AG08396 (cell line): Measurements from ENCODE around the gene GRB14.

ENCODE experiments used
- DNase-seq: peaks from one replicate; pipeline ENCODE4 v3.0.0; 2012; ENCODE audit warnings: low spot score, mixed read lengths

Gene GRB14

GRCh38 chr2:164613321-164613982, 7.8 kb downstream of the GRB14 start:
- DNase-seq, result no peak

DNA sequence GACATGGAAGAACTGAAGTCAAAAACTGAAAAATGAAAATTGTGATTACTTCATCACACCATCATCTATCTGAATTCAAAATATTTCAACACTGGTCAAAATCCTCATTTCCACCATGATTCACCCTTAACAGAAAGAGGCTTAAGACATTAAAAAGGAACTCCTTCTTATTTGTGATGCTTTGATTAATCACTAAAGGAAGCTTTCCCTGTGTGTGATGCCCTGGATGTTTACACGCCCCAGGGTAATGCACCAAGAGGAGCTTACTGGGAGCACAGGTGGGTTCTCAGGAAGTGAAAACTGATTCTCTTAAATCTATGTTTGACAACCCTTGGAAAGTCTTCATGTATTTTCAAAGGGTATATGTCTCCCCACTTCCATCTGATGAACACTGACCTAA, 11.5 kb downstream of the GRB14 start:
- no peak for DNase-seq

DNA sequence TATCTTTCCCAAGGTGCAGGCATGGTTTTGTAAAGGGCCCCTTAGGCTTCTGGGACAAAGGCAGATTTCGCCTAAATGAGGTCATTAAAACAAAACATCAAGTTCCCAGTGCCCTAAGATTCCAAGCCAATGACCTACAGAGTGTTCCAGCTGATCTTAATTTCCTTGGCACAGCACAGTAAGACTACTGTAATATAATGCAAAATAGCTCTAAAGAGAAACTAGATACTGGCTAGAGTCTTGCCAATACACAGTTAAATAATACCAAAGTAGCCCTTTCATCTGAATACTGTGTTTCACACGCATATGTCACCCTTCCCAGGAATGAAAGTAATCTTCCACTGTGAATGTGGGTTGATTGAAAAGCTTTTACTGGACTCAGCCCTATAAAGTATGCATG, 14.7 kb downstream of the GRB14 start:
- no peak for DNase-seq

DNA sequence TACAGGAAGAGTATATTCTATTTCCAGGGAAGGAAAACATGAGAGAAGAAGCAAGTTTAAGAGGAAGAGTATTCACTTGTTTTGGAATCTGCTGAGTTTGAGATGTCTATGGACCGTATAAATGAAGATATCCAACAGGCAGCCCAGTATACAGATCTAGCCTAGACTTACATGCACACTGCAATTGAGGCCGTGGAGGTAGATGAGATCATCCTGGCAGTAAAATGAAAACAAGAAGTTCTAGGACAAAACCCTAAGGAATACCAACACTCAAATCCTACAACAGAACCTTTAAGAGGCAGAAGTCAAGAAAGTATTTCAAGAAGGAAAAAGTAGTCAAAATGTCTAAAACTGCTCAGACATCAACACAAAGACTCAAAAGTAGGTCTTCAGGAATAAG, 16.0 kb downstream of the GRB14 start:
- no peak for DNase-seq

DNA sequence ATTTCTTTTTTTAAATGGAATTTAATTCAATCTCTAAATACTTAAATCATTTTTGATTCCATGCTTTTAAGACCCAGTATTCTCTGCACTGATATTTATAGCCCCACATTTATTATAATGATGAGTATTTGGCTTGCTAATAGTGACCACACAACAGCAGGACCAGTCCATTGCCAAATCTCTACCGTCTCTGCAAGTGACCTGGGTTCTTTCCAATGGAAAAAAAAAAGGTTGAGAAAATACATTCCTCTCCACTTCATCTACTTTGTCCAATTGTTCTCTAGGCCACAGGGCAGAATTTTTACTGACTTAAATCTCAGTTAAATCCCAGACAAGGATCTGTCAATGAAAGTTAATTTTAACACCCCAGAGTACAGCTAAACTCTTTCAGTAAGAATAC, 20.5 kb downstream of the GRB14 start:
- DNase-seq, result no peak

- DNase-seq, result peak; percentile 48
Measured at GRCh38 chr2:164599954-164600589, 21.2 kb downstream of the GRB14 start.

- DNase-seq, result no peak
Measured at GRCh38 chr2:164597983-164598382, 23.3 kb downstream of the GRB14 start.

DNA sequence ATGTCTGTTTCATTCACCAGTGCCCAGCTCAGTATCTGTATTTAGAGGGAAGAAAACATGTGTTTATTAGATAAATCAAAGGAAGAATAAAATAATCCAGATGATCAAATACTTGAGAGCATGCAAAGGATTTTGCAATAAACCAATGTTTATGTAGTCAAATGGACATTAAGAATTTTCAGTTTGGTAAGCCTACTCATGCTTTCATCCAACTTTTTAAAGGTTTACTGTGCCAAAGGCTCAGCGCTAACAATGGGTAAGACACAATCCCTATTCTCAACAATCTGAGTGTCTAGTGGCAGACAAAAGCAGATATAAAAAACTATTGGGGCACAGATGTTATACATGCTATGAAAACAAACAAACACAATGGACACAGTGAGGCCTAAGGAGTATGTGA, 26.3 kb downstream of the GRB14 start:
- DNase-seq, result no peak

GRCh38 chr2:164593959-164594358, 27.3 kb downstream of the GRB14 start:
- DNase-seq, result no peak

GRCh38 chr2:164593541-164593940, 27.7 kb downstream of the GRB14 start:
- DNase-seq, result no peak

- DNase-seq, result no peak
Measured at GRCh38 chr2:164589522-164589921, 31.8 kb downstream of the GRB14 start.

DNA sequence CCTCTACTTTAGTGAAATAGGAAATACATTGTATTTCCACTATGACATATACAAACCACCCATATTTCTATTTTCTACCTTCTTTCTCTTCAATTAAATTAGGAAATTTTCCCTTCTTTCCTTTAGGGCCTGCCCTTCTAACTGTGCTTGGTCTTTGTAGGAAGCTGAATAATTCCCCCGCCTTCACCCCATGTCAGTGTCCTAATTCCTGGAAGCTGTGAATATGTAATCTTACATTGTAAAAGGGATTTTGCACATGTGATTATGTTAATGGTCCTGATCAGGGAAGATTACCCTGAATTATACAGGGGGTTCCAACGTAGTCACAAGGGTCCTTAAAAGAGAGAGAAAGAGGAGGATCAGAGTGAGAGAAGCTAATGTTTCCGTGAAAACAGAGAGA, 40.2 kb downstream of the GRB14 start:
- no peak for DNase-seq

GRCh38 chr2:164574931-164575330, 46.4 kb downstream of the GRB14 start:
- DNase-seq, result no peak

- no peak for DNase-seq
Measured at GRCh38 chr2:164570475-164570874, 50.8 kb downstream of the GRB14 start.

GRCh38 chr2:164569378-164569777, 51.9 kb downstream of the GRB14 start:
- DNase-seq, result no peak

DNA sequence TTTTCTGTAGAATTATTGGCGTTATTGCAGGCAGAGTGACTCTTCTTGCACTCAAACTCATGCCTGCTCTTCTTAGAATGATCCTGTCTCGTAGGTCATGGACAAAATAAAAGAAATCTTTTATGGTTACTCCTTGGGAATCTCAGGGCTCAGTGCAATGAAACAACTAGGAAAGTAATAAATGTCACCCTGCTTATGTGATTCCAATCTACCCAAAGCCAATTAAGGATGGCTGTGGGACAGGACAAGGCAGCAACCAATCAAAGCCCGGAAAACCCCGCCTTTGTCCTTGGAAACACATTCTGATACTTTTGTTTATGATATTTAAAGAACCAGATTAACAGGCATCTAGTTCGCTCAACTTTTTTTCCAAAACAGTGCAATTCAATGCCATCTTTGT, 53.0 kb downstream of the GRB14 start:
- no peak for DNase-seq

GRCh38 chr2:164567335-164567989, 53.8 kb downstream of the GRB14 start:
- no peak for DNase-seq

DNA sequence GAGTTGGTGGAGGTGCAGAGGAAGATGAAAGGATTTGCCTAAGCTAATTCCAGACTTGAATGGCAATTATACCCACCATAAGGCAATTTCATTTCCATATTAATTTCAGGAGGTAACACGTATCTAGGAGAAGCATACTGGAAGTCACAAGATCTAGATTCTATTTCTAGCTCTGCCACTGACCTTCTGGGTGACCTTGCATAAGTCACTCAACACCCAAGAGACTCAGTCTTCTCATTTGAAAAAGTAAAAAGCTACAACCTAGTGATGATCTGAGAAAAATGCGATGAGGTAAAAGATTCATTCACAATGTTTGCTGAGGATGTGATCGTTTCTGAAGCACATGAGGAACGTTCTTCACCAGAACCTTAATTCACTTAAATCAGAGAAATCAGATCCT, 55.9 kb downstream of the GRB14 start:
- no peak for DNase-seq

- no peak for DNase-seq
Measured at GRCh38 chr2:164562666-164563065, 58.6 kb downstream of the GRB14 start.

- DNase-seq, result no peak
Measured at GRCh38 chr2:164561991-164562390, 59.3 kb downstream of the GRB14 start.

DNA sequence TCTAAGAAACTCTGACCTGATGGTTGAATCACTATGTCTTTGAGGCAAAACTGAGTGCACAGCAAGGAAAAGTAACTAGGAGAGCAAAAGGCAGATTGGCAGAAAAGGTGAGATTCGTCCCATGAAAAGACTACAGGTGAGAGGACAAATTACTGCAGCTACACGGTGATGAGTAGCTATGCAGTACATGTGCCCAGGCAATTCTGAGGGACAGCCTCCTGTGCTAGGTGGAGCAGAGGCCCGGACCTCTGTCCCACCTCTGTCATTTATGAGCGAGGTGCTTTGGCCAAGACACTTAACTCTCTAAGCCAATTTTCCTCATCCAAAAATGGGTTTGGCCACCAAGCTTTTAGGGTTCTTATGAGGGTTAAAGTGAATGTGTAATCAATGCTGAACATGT, 59.9 kb downstream of the GRB14 start:
- DNase-seq, result no peak

DNA sequence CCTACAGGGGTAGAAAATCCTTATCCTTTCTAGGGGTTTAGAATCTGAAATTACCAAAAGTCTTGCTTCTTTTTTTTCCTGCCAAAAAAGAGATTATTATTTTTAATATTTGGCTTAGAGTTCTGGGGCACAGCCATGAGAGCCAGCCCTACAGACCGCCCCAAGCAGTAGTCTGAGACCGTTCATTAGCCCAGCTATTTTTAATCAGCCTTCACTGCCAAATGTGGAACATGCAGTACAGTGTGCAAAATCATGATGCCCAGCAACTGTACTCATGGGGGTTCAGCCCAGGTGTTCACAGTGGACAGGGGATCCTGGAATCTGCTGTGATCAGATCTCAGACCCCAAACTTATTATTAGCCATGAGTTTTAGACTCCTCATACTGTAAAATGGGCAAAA, 60.4 kb downstream of the GRB14 start:
- DNase-seq, result no peak

DNA sequence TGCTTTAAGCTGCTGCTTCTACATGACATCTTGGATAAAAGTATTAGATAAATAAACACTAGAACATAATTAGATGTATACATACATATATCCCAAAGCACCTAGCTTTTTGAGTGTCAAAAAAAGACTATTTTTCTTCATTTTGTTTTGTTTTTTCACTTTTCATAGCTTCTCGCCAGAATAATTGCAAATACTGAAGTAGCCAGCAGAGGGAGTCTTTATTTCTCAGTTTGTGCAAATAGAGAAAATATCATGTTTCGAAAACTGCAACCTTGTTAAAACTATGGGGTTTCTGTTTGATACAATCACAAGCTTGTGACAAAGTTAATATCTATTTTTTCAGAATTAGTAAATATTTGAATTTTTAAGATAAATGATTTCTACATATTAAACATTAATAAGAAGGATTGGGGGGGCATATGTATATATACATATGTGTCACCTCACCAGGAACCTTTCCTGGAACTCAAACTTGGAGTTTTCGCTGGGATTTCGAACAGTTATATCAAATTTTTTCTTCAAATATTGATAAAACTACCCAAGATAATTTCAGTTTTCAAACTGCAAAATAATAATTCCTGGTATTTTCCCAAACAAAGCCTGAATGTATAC, 61.0 kb downstream of the GRB14 start:
- DNase-seq, result no peak
